Heart left ventricle (tissue), 16 donors: Measurements from ENCODE around the gene TGFBR1. TPM values are rescaled to one million over a fixed set of nuclear protein-coding genes. Genes with fewer than 3 reads are reported as not detected.
A peak's percentile ranks its signal among the peaks of the same experiment; 100 is the strongest.

Source experiments
- ATAC-seq, 4 donors: fragments of 200-7000 bp; cut with Tn5 transposase; one replicate each; pipeline ENCODE4 v1.9.1; 2020 to 2022; ENCODE audit warnings: moderate library complexity in 4 of 4, mild to moderate bottlenecking in 3 of 4, moderate number of reproducible peaks in 1 of 4
- DNase-seq, 5 donors: peaks; one replicate each; pipeline ENCODE4 v3.0.0-alpha.2; 2020
- H3K27ac ChIP-seq, 12 donors: fragments of 200-600 bp; sonication (generic) in 4 of 12; one replicate each; pipeline versions ENCODE4 v1.5.0 to v1.8.0; 2016 to 2022; ENCODE audit warnings: mild to moderate bottlenecking in 2 of 12
- H3K27me3 ChIP-seq, 9 donors: fragments of 200-600 bp; sonication (generic) in 2 of 9; one replicate each; pipeline versions ENCODE4 v1.5.1 to v1.8.0; 2016 to 2022; ENCODE audit warnings: mild to moderate bottlenecking in 3 of 9
- H3K36me3 ChIP-seq, 9 donors: fragments of 200-600 bp; sonication (generic) in 2 of 9; one replicate each; pipeline versions ENCODE4 v1.5.0 to v1.8.0; 2018 to 2022; ENCODE audit warnings: mild to moderate bottlenecking in 2 of 9
- H3K4me1 ChIP-seq, 12 donors: fragments of 200-600 bp; sonication (generic) in 4 of 12; one replicate each; pipeline versions ENCODE4 v1.5.0 to v1.8.0; 2016 to 2022; ENCODE audit warnings: mild to moderate bottlenecking in 3 of 12
- H3K4me3 ChIP-seq, 12 donors: fragments of 200-600 bp; sonication (generic) in 4 of 12; one replicate each; pipeline versions ENCODE4 v1.5.0 to v1.8.0; 2017 to 2022; ENCODE audit warnings: mild to moderate bottlenecking in 9 of 12, moderate library complexity in 4 of 12
- H3K9me3 ChIP-seq, 12 donors: fragments of 200-600 bp; sonication (generic) in 4 of 12; one replicate each; pipeline versions ENCODE4 v1.5.0 to v1.8.0; 2016 to 2022; ENCODE audit warnings: mild to moderate bottlenecking in 1 of 12
- CTCF ChIP-seq, 12 donors: fragments of 200-600 bp; sonication (generic) in 4 of 12; IDR thresholded peaks; one replicate each; pipeline versions ENCODE4 v1.5.0 to v1.8.0; 2018 to 2022; ENCODE audit warnings: antibody characterized with exemption in 12 of 12, mild to moderate bottlenecking in 5 of 12
- POLR2A ChIP-seq, 2 donors: fragments of 450-650 bp; IDR thresholded peaks; one replicate each; pipeline ENCODE4 v1.6.1; 2017; ENCODE audit warnings: antibody characterized with exemption in 2 of 2, mild to moderate bottlenecking in 2 of 2, moderate library complexity in 2 of 2
- WGBS, 4 donors: extraction: QIAGEN DNeasy Blood & Tissue Kit in 2 of 4; methylation state at CpG; one replicate each; pipeline versions ENCODE4 v1.1.5 to v1.1.7; 2013 to 2018; 5-methylcytosine and 5-hydroxymethylcytosine counted together
- intact Hi-C, 10 donors: fragments of 100-400 bp; cut with DNase I; formaldehyde crosslinking; loops; one replicate each; pipeline versions ENCODE4 v1.11.1 to v1.14.2; 2022
- polyA plus RNA-seq, 2 donors: library from polyadenylated mRNA; stranded (reverse); fragments of 200-250 nt; gene quantifications; one replicate each; pipeline ENCODE4 v1.2.3, GENCODE V29; 2013
- total RNA-seq, 9 donors: library from RNA; depleted of rRNA in 2 of 9; stranded (reverse); fragments of >200 nt in 2 of 9; fragmentation: NEBNext Ultra II Directional in 3 of 9; extraction: Animal tissue kit (Norgen Biotek cat#: 25700) in 3 of 9; gene quantifications; one replicate each; pipeline versions ENCODE4 v1.1.0 to v1.2.4, GENCODE V29; 2016 to 2023
- donor health status: ischemic (EF 13 %, LVEDD 7.1; RV severe dilation, severe dysfunction).
- donor health status: healthy with polysubstance abuse.
- donor health status: DM: no; HTN: yes; CAD: no.
- donor health status: DM: no; HTN: no; CAD: no.
- donor health status: ischemic (EF 25% LVEDD 6.9; RV normal size, moderate dysfunction).
- donor health status: ischemic (EF 25% LVEDD 5.7; RV mildly dilated, moderate dysfunction).
- donor health status: healthy.
- donor health status: DM: yes; HTN: yes; CAD: no.
- donor health status: ischemic (EF 35%, LVEDD 5.7; RV mildly dilated, moderate dysfunction).
- donor health status: nonischemic (EF 11% LVEDD 7.7; RV severe dilation, severe dysfunction).
- donor health status: DM: yes; HTN: yes; CAD: no.
- donor health status: PGD.
- donor health status: ischemic (EF 29% LVEDD 5.4; RV normal size, mild dysfunction).
- donor health status: nonischemic (EF 23%, LVEDD 6.1; RV moderate dilation, normal function).

TGFBR1 gene
- total and polyA plus RNA-seq, 11 donors = 3.8 to 41.0 (median 13.8) TPM

- intact Hi-C loops = no loop called here
- Histone ChIP-seq H3K9me3 (no peaks in the 10 kb centered on the region), H3K27ac (peak overlapping the region in 3 of 12 donors; percentile 2 to 39 (median 4)), H3K36me3 (peaks cover 0 to 71% (median 6%) of the 10 kb centered on the region in 9 donors), H3K4me3 (no peak overlapping the region), H3K27me3 (no peaks in the 10 kb centered on the region), H3K4me1 (peaks cover 0 to 38% (median 19%) of the 10 kb centered on the region in 12 donors)
- DNase-seq (no peak), ATAC-seq (no peak)
- 56 to 81% (median 74%) methylated on average over 1 of the region's 1 CpG for WGBS, 4 donors
- TF ChIP-seq CTCF (IDR thresholded peaks at IDR 0.05) (no peak), POLR2A (IDR thresholded peaks at IDR 0.05) (no peak)
These were observed 35.8 kb upstream of the TGFBR1 start for GRCh38 chr9:99069075-99069474.

- no peaks in the 10 kb centered on the region for H3K9me3 ChIP-seq
- TF ChIP-seq POLR2A (IDR thresholded peaks at IDR 0.05) (no peak), CTCF (IDR thresholded peaks at IDR 0.05) (no peak)
- ATAC-seq (no peak), DNase-seq (peak in 1 of 5 donors; percentile 39)
- WGBS, 4 donors = 92 to 96% (median 95%) methylated on average over 12 of the region's 12 CpGs
- H3K4me3 ChIP-seq = no peak overlapping the region
- intact Hi-C loops = no loop called here
- H3K36me3 ChIP-seq = peaks cover 0 to 66% (median 6%) of the 10 kb centered on the region in 9 donors
- H3K27me3 ChIP-seq = no peaks in the 10 kb centered on the region
- peak overlapping the region in 3 of 12 donors; percentile 2 to 39 (median 4) for H3K27ac ChIP-seq
- peaks cover 0 to 38% (median 19%) of the 10 kb centered on the region in 12 donors for H3K4me1 ChIP-seq
These were observed 35.4 kb upstream of the TGFBR1 start for GRCh38 chr9:99069546-99069945.

GRCh38 chr9:99070681-99071080, 34.2 kb upstream of the TGFBR1 start:
- peaks cover 0 to 41% (median 25%) of the 10 kb centered on the region in 12 donors for H3K4me1 ChIP-seq
- no peaks in the 10 kb centered on the region for H3K9me3 ChIP-seq
- H3K4me3 ChIP-seq = no peak overlapping the region
- intact Hi-C loops = no loop called here
- no peaks in the 10 kb centered on the region for H3K27me3 ChIP-seq
- WGBS, 4 donors = 78 to 83% (median 80%) methylated on average over 6 of the region's 6 CpGs
- ATAC-seq (no peak), DNase-seq (no peak)
- peak overlapping the region in 9 of 12 donors; percentile 20 to 78 (median 64) for H3K27ac ChIP-seq
- TF ChIP-seq CTCF (IDR thresholded peaks at IDR 0.05) (no peak), POLR2A (IDR thresholded peaks at IDR 0.05) (no peak)
- peaks cover 0 to 54% (median 6%) of the 10 kb centered on the region in 9 donors for H3K36me3 ChIP-seq

GRCh38 chr9:99071313-99072039, 33.4 kb upstream of the TGFBR1 start:
- ATAC-seq = peak in 3 of 4 donors; percentile 38 to 82 (median 55)
- H3K4me3 ChIP-seq = no peak overlapping the region
- WGBS, 4 donors = 63 to 76% (median 69%) methylated on average over 8 to 9 of the region's 9 CpGs
- intact Hi-C loops = no loop called here
- H3K36me3 ChIP-seq = peaks cover 0 to 47% (median 6%) of the 10 kb centered on the region in 9 donors
- peak overlapping the region in 10 of 12 donors; percentile 20 to 78 (median 66) for H3K27ac ChIP-seq
- H3K27me3 ChIP-seq = no peaks in the 10 kb centered on the region
- peaks cover 0 to 49% (median 32%) of the 10 kb centered on the region in 12 donors for H3K4me1 ChIP-seq
- DNase-seq = peak in 2 of 5 donors; percentile 30 to 35
- no peak for TF ChIP-seq CTCF (IDR thresholded peaks at IDR 0.05)
- no peak for TF ChIP-seq POLR2A (IDR thresholded peaks at IDR 0.05)
- no peaks in the 10 kb centered on the region for H3K9me3 ChIP-seq
